ELF-1 (cell line): ENCODE data around the gene FIP1L1.
A peak's percentile ranks its signal among the peaks of the same experiment; 100 is the strongest.

Experiments
- DNase-seq: peaks from one replicate; pipeline ENCODE4 v3.0.0-alpha.2; 2016; ENCODE audit warnings: low read depth, low spot score

The FIP1L1 gene

DNA sequence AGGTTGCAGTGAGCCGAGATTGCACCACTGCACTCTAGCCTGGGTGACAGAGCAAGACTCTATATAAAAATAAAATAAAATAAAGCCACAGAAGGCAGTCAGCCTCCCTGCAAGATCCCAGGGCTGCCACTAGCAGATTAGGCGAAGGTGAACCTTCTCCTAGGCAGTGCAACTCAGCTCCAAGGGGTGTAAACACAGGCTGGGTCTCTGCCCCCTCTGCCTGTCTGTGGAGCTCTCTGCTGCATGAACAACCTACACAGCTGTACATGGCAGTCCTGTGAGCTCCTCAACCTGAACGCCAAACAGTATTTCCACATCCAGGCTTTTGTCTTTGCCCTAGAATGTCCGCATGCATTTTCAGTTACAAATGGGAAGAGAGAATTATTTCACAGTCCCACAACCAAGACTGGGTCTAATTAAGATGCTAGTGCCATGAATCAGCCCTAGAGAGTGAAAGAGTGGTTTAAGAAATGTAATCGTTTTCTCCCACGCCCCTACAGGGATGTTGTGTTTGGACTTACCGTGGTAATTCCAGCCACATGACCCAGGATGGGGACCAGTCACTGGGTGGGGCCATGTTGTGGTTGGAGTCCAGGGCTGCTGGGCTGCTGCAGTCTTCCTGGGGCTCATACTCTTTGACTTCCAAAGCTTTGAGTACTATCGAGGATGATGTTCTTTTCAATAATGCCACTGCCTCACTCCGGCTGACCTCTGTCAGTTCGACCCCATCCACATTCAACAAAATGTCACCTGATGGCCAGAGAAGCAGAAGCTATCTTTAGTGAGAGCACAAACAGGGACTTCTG is 99.0 kb downstream of the FIP1L1 start:
- DNase-seq, result peak; percentile 16

DNA sequence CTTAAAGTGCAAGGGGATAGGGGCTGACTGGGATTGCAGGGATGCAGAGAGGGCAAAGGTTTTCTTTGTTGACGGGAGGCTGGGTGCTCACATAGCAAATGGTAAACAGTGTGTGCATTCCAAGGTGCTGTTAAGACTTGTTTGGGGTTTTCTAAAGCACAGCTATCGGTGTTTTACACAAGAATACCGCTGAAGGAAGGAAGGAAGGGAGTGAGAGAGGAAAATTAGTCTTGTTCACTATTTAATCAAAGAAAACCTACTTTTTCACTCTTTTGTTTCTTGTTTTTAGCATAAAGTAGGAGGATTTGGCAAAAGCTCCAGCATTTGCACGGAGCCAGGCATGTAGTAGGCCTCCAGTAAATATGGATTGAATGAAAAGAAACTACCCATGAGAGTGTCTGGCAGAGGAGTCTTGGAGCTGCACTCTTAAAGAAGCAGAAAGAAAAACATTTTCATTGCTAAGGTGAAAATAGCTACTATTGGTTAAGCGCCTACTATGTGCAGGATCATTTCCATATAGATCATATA is 99.7 kb downstream of the FIP1L1 start:
- DNase-seq, result peak; percentile 81

DNA sequence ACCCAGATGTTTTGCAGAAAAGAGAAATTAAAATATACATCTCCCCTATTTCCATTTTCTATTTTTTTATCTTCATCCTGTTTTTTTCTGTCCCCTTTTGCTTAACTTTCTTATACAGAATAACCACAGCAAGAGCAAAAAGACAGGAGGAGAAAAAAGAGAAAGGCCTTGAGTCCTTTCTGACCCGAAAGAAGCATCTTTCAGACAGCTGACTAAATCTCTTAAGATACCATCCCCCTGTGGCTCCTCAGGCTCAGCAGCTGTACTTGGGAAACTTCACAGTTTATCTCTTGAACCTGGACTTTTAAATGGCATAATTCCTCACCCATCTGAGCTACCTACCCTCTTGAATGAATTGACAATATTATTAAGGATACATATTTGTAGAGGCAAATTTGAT is 100.2 kb downstream of the FIP1L1 start:
- no peak for DNase-seq

DNA sequence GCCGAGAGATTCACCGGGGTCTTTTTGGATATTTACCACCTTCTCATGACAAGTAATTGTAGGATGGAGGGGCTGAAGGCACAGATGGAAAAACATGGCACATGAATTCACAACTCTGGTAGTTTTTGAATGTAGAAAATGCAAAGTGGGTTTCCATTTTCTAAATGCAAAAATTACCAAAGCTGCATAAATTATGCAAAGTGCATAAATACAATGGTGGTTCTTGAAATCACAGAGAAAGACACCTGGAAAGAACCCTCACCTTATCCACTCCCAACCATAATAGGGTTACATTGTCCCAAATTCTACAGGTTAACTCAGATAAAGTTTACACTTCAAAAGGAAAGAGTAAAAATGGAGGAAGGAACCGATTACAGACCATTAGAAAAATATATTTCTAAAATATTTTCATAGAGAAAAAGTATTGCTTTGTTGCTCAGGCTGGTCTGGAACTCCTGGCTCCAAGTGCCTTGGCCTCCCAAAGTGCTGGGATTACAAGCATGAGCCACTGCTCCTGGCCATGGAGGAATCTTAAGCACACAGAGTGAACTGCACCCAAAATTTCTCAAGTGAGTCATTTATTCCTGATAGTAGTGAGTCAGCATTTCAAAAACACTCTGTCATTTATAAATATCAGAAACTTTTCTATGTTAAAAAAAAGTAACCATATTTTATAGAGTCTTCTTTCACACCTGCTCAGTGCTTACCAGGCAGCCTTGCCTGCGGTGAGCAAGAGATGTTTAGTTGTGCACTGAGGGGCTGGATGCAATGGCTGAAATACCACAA is 101.4 kb downstream of the FIP1L1 start:
- no peak for DNase-seq

DNA sequence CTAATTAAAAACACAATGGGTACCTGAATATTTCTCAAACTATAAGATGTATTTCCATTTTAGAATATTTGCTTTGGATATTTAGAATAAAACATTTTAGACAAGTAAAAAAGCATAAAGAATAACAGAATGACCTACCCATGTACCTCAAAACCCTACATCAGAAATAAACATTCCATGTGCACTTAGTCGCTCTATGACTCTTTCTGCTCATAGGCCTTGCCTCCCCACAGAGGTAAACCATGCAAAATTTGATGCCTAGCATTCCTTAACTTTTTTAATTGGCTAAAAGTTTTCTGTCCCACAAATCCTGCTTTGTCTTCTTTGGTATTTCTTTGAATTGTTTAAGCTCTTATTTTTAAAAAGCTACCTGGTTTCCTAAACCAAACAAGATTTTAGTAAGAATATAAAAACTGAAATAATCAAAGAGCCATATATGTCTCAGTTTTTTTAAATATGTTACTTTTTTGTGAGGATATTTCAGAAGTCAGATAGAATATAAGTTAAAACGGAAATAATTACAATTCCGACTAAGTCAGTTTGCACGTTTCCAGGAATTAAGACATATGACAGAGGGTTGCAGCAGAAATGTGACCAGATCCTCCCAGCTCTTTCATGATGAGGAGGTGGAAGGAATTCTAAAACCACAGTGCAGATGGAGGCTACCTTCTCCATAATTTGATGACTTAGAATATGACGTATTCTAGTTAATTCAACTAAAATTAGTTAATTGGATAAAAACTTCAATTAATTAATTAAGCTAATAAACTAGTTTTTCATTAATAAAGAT is 102.5 kb downstream of the FIP1L1 start:
- no peak for DNase-seq

DNA sequence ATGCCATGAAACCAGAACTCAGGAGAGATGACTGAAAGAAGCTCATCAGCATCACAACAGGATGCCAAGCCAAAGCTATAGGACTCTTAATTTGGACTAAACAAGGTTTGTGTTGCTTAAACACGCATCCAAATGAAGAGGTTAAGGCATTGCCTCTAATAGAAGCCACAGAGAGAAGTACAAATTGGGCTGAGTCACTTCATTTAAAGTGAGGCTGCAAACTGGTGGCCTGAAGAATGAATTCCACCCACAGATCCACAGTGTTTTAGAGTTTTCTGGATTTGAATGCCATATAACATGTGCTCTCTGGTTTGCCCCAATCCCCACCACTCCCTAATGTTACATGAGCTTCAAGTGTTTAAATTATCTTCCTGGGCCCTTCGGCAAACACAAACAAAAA is 103.5 kb downstream of the FIP1L1 start:
- no peak for DNase-seq

DNA sequence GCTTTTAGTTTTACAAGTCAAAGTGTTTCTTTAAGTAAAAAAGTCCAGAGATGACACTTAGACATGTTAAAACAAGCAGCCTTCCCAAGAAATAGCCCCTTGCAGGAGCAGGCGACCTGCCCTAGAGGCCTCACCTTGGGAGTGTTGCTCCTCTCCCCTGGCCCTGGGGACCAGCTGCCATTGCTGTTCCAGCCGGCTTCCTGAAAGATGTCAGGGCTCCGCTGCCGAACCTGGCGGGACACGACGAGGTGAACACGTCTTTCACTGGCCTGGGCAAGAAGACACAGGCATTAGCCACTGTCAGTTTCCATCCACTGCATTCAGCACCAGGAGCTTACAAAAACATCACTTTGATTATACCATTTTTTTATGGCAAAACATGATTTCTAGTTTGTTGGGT is 104.1 kb downstream of the FIP1L1 start:
- DNase-seq, result no peak

DNA sequence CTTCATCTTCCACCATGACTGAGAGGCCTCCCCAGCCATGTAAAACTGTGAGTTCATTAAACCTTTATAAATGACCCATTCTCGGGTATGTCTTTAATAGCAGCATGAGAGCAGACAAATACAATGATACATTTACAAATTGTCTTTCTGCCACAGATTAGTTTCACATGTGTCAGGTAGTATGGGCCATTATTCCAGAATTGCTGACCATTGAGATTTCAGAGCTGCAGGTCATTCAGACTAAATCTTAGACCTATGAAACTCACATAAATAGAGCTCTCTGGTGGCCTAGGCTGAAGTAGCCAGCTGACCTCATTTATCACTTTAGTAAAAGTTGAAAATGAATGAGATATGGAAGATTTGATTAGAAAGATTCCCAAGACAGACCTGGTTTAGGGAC is 105.8 kb downstream of the FIP1L1 start:
- no peak for DNase-seq

DNA sequence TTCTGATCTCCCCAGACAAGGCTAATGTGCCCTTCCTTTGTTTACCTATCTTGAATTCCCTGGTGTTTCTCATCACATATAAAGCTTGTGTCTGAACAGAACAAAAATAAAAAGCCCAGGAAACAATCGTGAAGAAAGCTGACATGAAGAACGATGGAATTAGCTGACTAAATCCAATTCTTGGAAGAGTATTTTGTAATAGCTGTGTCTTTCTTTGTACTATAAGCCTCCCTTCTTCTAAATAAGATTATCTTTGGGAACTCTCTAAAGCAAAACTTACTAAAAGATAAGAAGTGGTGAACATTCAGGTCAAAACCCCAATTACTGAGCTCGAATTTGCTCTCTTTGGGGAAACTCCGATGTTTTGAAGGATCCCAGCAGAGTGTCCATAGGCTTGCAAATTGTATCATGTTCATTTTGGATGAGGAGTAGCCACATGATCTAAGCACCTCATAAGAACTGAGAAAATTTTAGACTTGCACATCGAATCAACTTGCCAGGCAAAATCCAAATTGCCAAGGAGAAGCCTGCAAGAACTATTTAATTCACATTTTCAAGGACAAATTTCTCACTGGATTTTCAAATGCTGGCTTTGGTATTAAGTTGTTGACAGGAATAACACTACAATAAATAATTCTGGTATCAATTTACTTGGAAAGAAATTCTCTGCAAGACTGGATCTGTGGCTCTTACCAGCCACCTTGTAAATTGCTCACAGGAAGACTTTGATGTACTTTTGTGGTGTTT is 107.6 kb downstream of the FIP1L1 start:
- no peak for DNase-seq

DNA sequence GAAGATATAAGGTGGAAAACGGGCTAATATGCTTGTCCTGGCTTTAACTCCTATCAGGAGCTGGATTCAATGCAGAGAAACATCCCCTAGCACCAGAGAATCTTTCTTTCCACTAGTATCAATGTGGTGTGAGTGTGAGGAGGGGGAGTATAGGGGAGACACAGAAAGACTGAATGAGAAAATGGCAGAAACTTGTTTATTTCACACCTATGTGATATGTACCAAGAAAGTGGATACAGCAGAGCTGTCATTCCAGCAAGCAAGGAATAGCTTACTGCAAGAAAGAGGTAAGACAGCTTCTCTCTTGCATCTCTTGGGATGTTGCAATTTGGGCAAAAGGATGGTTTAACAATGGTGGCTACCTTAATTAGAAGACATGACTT is 108.2 kb downstream of the FIP1L1 start:
- DNase-seq, result no peak

DNA sequence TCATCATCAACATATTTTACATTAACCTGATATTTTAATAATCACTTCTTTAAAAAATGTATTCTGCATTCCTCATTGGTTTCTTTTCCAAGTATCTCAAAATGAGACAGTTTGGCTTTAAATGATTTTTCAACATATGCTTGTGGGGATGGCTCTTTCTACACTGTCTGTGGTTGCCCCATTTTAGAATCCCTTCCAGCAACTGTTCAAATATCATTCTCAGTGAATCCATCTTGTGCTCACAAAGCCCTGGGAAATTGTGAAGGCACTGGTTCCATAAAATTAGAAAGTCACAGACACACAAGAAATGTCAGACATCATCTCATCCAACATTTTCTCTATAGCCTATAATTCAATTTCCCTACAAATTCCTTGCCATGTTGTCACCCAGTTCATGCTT is 110.3 kb downstream of the FIP1L1 start:
- no peak for DNase-seq

DNA sequence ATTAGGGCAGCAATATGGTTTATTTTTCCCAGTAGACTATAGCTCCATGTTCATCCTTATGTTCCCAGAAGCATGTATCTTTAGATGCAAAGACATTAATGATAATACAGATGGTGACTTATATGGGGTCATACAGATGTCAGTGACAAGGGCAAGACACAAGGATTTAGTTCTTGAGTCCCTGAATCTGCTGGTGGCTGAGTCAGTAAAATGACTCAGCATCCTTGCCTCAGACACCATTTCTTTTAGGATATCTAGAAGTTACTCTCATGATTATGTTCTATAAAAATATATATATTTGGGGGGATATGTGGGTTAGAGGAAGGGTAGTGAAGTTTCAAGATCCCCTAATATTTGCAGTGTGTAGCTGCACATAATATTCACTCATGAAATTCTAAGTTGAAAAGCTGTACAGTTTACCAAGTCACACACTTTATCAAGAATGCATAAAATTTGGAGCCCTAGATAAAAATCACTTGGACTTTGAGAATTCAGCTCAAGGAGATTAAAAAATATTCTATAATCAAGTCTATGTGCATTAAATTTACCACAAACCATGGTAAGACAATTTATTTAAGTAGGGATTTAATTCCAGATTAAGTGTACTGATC is 111.9 kb downstream of the FIP1L1 start:
- no peak for DNase-seq

DNA sequence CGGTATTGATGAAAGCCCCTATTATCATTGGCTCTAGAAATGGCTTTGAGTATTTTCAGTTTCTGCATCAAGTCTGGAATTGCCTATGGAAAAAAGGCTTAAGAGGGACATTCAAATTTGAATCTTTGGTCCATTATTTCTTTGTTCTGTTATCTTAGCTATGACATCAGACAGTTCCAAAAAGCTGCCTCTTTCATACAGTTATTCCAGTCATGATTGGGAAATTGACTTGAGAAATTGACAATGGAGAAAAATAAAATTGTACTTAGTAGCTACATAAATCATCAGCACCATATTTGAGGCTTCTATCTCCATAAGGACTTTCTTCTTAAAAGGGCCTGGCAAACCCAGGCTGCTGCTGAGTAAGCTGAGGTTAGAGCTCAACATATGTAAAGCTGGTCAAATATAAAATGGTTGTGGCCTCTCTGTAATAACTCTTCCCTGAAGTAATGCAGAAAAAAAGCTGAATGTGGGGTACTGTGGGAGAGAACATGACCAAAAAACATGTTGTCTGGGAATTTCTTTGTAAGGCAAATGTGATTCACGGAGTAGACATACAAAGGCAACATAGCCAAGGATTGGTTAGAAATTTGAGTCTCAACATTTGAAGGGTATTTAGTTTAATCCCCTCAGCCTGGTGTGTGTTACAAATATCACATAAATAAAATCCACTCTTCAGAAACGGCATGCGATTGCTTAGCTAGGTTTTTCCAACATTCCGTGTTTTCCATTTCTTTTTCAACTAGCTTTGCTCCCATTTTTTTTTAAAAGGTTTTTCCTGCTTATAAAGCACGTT is 112.9 kb downstream of the FIP1L1 start:
- no peak for DNase-seq

DNA sequence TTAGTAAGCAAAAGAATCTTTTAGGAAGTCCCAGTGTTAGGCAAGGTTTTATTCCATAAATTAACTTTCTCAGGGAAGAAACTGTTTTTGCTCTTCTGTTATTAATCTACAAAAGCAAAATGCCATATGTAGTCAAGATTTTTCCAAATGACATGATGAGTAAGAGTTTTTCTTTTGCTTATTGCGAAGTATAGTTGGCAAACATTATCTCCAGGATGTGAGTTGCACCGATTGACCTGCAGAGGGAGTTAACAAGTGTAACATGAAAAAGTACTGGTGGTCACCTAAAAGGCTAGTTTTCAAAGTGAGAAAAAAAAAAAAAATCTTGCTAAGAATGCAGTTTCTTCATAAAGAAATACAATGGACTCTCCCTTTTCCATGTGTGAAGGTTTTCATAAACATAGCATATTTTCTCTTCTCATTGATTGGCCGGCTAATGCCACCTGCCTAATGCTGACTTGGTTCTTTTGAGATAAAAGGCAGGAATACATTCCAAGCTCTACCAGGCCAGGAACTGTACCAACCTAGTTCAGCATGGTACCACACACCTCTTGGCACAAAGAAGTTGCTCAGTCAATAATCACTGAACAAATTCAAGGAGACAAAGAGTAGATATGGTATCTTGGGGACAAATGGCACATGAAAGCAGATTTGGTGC is 113.7 kb downstream of the FIP1L1 start:
- no peak for DNase-seq

DNA sequence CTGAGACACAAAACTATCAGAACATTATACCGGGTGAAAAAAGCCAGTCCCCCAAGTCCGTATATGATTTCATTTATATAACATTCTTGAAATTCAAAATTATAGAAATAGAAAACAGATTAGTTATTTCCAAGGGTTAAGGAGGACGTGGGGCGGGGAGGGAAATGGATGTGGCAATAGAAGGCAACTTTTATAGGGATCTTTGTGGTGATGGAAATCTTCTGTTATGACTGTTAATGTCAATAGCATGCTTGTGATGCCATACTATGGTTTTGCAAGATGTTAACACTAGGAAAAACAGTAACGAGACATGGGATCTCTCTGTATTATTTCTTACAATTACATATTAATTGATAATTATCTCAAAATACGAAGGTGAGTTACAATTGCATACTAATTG is 117.4 kb downstream of the FIP1L1 start:
- DNase-seq, result no peak

DNA sequence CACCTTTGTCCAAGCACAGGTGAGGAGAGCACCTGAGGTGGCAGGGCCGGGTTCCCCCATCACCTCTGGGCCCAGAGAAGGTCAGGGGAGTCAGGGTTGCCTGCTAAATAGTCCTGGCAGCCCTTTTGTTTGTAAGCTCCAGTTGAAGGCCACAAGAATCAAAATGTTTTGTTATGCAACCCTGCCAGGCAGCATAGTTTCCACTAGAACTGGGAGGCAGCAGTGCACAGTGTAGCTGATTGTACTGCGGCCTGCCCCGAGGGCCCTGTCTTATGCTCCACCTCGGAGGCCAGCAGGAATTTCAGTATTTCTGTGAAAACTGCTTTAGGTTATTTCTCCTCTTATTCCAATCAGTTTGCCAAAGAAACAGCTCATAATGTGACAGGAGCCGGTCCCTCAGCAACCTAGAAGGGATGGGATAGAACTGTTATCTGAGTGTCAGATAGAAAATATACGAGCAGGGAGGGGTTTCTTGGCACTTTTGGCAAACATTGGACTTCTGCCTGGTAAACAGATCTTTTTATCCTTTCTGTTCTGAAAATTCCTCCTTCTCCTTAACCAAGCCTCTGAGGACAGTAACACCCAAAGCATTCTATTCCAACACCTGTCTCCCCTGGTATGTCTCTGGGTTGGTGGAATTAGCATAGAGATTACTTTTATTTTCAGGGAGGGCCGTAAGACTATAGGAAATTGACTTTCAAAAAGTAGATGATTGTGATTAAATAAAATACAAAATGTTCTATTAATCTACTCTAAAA is 120.2 kb downstream of the FIP1L1 start:
- DNase-seq, result peak; percentile 85

DNA sequence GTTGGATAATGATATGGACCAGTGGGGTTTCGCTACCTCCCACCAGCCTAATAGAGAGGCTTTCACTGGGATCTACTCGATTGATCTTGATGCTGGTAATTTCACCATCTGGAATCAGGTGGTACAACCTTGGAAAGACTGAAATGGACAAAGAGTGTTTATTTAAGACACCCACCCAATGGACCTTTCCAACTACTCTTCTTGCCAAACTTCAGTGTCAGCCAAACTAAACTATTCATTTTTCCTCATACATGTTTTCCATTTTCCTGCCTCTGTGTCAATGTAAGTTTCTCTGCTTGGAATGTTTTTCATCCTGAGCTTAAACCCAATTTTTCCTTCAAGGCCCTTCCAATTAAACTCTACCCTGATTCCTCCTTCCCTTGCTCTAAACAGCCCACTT is 121.3 kb downstream of the FIP1L1 start:
- no peak for DNase-seq

DNA sequence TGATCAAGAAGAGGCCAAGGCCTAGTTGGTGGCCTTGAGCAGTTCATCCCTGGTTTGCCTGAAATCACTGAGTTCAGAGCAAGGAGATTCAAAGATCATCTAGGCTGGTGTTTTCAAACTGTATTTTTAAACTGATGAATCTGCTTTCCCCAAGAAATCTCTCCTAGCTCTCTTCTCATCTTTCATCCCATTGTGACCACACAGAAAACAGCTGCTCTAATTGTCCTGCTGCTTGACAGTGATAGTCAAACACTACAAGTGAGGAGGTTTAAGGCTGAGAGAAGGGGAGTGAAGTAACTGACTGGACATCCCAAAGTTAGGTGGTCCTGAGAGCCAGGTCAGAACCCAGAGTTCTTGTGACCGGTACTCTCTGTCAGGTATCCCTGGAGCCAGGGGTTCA is 122.3 kb downstream of the FIP1L1 start:
- DNase-seq, result no peak

DNA sequence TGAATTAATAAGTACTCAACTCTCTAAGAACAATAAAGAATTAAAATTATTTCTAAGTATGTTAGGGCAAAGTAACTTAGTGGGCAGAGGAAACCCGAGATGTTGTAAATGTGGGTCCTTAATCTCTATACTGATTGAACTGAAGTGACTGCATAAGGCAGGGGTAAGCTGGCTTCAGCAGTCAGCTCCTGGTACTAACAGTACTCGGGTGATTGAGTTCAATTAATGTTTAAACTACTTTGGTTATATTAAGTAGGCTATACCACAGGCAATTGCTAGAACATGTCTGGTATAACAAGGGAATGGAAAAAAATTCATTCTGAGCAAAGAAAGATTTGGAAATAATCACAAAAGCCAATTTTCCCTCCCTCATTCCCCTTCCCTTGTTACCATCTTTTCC is 123.1 kb downstream of the FIP1L1 start:
- DNase-seq, result no peak
